SK-N-SH (cell line): Measurements from ENCODE around the gene PIP5KL1. TPM values are rescaled to one million over a fixed set of nuclear protein-coding genes. Genes with fewer than 3 reads are reported as not detected.
A peak's percentile ranks its signal among the peaks of the same experiment; 100 is the strongest.
"Not testable (repeated sequence)": the region's sequence is repeated elsewhere in the genome, so short reads cannot be mapped to it uniquely, and the experiment has no call there.

Experiments
- CTCF ChIA-PET: fragments of 300-600, 350-600 bp; formaldehyde crosslinking; extraction: SDS; loops from one replicate; lab custom pipeline; 2021; lab: Yijun Ruan, JAX
- POLR2A ChIA-PET: fragments of 350-600 bp; sonication (Branson Sonifier 250); formaldehyde crosslinking; extraction: SDS; loops from one replicate; lab custom pipeline; 2020; ENCODE audit warnings: antibody characterized with exemption, inconsistent platforms; lab: Yijun Ruan, JAX
- DNase-seq: peaks from one replicate; pipeline ENCODE4 v3.0.0; 2012
- H2AFZ ChIP-seq: fragments of 200-600 bp; sonication (generic); 2 replicates; pipeline ENCODE4 v1.8.1; 2016; ENCODE audit warnings: antibody characterized with exemption, mild to moderate bottlenecking, low read depth
- H3F3A ChIP-seq: fragments of 200-600 bp; sonication (generic); replicated peaks from 2 replicates; pipeline ENCODE3; 2016; ENCODE audit warnings: antibody characterized with exemption, mild to moderate bottlenecking; ENCODE audit not compliant: insufficient read depth
- H3K27ac ChIP-seq, 2 experiments: fragments of 200-500 bp in 1 of 2; fragments of 200-600 bp in 1 of 2; sonication (Bioruptor generic) in 1 of 2; sonication (generic), shearing (Covaris generic) in 1 of 2; 2 replicates each; pipeline versions ENCODE4 v1.5.1 to v1.6.1; 2014 to 2016; ENCODE audit warnings: low read depth in 2 of 2, inconsistent platforms in 1 of 2, low read length in 1 of 2, mild to moderate bottlenecking in 1 of 2, mixed read lengths in 1 of 2
- H3K27me3 ChIP-seq: fragments of 200-600 bp; sonication (generic), shearing (Covaris generic); 2 replicates; pipeline ENCODE4 v1.6.1; 2016; ENCODE audit warnings: mixed run types; ENCODE audit not compliant: insufficient read depth
- H3K36me3 ChIP-seq, 2 experiments: fragments of 200-500 bp in 1 of 2; fragments of 200-600 bp in 1 of 2; sonication (Bioruptor generic) in 1 of 2; sonication (generic) in 1 of 2; replicated peaks in 1 of 2; 2 replicates each; pipeline versions ENCODE3 to v1.5.1; 2014 to 2016; ENCODE audit warnings: low read length in 1 of 2, mild to moderate bottlenecking in 1 of 2; ENCODE audit not compliant: insufficient read depth in 2 of 2, control insufficient read depth in 1 of 2
- H3K4me1 ChIP-seq, 2 experiments: fragments of 200-500 bp in 1 of 2; fragments of 200-600 bp in 1 of 2; sonication (Bioruptor generic) in 1 of 2; sonication (generic), shearing (Covaris generic) in 1 of 2; 2 replicates each; pipeline versions ENCODE4 v1.5.1 to v1.6.1; 2014 to 2016; ENCODE audit warnings: low read depth in 1 of 2, low read length in 1 of 2, mixed run types in 1 of 2; ENCODE audit not compliant: insufficient read depth in 2 of 2, control insufficient read depth in 1 of 2
- H3K4me2 ChIP-seq: fragments of 200-600 bp; sonication (generic), shearing (Covaris generic); 2 replicates; pipeline ENCODE4 v1.6.1; 2017; ENCODE audit warnings: mixed run types
- H3K4me3 ChIP-seq, 2 experiments: fragments of 200-500 bp in 1 of 2; fragments of 200-600 bp in 1 of 2; sonication (Bioruptor generic) in 1 of 2; sonication (generic), shearing (Covaris generic) in 1 of 2; 2 replicates each; pipeline versions ENCODE4 v1.5.1 to v1.8.1; 2014 to 2016; ENCODE audit warnings: low read depth in 2 of 2, inconsistent platforms in 1 of 2, low read length in 1 of 2, mild to moderate bottlenecking in 1 of 2, mixed read lengths in 1 of 2, moderate library complexity in 1 of 2
- H3K79me2 ChIP-seq: fragments of 200-600 bp; sonication (generic); 2 replicates; pipeline ENCODE4 v1.8.1; 2017; ENCODE audit warnings: mild to moderate bottlenecking; ENCODE audit not compliant: insufficient read depth
- H3K9ac ChIP-seq: fragments of 200-600 bp; sonication (generic); 2 replicates; pipeline ENCODE4 v1.6.1; 2017; ENCODE audit warnings: mixed run types
- H3K9me2 ChIP-seq: fragments of 200-600 bp; sonication (generic); 2 replicates; pipeline ENCODE4 v1.6.1; 2017; ENCODE audit warnings: mixed run types
- H3K9me3 ChIP-seq: fragments of 200-600 bp; sonication (generic); 2 replicates; pipeline ENCODE4 v1.6.1; 2017; ENCODE audit warnings: mixed run types, mild to moderate bottlenecking, moderate library complexity
- H4K20me1 ChIP-seq: fragments of 200-600 bp; sonication (generic); 2 replicates; pipeline ENCODE4 v1.6.1; 2017; ENCODE audit warnings: mild to moderate bottlenecking, mixed run types; ENCODE audit not compliant: insufficient read depth
- CHD2 ChIP-seq: fragments of 150-350 bp; IDR thresholded peaks from 2 replicates; pipeline ENCODE4 v1.6.1; 2018; ENCODE audit warnings: low read length; ENCODE audit not compliant: partially characterized antibody
- FOXJ3 ChIP-seq: sonication (generic); formaldehyde crosslinking; IDR thresholded peaks from 2 replicates; pipeline ENCODE4 v1.5.1; 2020; ENCODE audit warnings: mild to moderate bottlenecking, missing genetic modification reagents
- MEF2A ChIP-seq: IDR thresholded peaks from 2 replicates; pipeline ENCODE4 v1.4.0; 2012; ENCODE audit warnings: low read depth, borderline replicate concordance
- NFIC ChIP-seq: IDR thresholded peaks from 2 replicates; pipeline ENCODE4 v1.4.0; 2012; ENCODE audit warnings: borderline replicate concordance
- RAD21 ChIP-seq: IDR thresholded peaks from 2 replicates; pipeline ENCODE4 v1.6.1; 2012; ENCODE audit warnings: mild to moderate bottlenecking, low read length
- RCOR1 ChIP-seq: fragments of 150-350 bp; IDR thresholded peaks from 2 replicates; pipeline ENCODE4 v1.6.1; 2017; ENCODE audit warnings: antibody characterized with exemption, low read length
- SMC3 ChIP-seq: IDR thresholded peaks from 2 replicates; pipeline ENCODE4 v1.6.1; 2012; ENCODE audit warnings: low read depth, low read length, improper control_type of control experiment
- TAF1 ChIP-seq: IDR thresholded peaks from 2 replicates; pipeline ENCODE4 v1.6.1; 2012; ENCODE audit warnings: low read depth, mild to moderate bottlenecking, low read length, moderate library complexity, borderline replicate concordance
- USF1 ChIP-seq: IDR thresholded peaks from 2 replicates; pipeline ENCODE4 v1.4.0; 2012; ENCODE audit warnings: low read depth, borderline replicate concordance
- WGBS: methylation state at CpG from one replicate; pipeline ENCODE4 v1.1.6; 2017; ENCODE audit warnings: low lambda C conversion rate; 5-methylcytosine and 5-hydroxymethylcytosine counted together
- polyA plus RNA-seq, 3 experiments: library from polyadenylated mRNA; depleted of rRNA; stranded (reverse); fragments of >200 nt; gene quantifications; 2 replicates each; pipeline ENCODE4 v1.2.3, GENCODE V29; 2012
- TF ChIP-seq, protein P1 (sequence below): fragments of 200-600 bp; sonication (generic); IDR thresholded peaks from 2 replicates; pipeline ENCODE4 v1.6.1; 2017; ENCODE audit warnings: antibody characterized with exemption, mild to moderate bottlenecking, moderate library complexity
- TF ChIP-seq, protein P2 (sequence below): fragments of 150-350 bp; IDR thresholded peaks from 2 replicates; pipeline ENCODE4 v1.6.1; 2016; ENCODE audit warnings: mild to moderate bottlenecking, low read depth, low read length
- TF ChIP-seq, protein P3 (sequence below): IDR thresholded peaks from 2 replicates; pipeline ENCODE4 v1.4.0; 2012; ENCODE audit warnings: low read depth, borderline replicate concordance

PIP5KL1 gene
- polyA plus RNA-seq, 1 of the 3 experiments (the other 2 are of a cell fraction) = 4.0 TPM

DNA sequence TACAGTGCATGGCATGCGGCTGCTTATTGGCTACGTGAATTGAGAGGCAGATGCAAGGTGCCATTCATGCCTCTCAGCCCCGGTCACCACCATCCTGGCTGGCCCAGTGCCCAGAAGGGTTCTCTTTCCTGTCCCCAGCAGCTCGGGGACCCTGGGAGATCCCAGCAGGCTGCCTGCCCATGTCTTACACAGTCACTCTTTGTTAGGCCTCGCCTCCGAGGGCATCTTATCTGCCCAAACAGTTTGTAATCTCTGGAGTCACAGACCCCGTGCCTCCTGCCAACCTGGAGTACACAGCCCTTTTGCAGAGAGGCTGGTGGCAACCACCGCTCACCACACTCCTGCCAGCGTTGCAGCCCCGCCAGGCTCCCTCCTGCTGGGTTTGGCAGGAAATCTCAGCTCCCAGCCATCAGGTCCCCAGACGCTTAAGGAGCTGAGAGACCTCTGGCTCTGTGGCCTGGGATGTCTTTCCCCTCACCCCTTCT lies 46.1 kb downstream of the PIP5KL1 start:
- no peak overlapping the region for H3K4me3 ChIP-seq
- TF ChIP-seq, protein P1, sequence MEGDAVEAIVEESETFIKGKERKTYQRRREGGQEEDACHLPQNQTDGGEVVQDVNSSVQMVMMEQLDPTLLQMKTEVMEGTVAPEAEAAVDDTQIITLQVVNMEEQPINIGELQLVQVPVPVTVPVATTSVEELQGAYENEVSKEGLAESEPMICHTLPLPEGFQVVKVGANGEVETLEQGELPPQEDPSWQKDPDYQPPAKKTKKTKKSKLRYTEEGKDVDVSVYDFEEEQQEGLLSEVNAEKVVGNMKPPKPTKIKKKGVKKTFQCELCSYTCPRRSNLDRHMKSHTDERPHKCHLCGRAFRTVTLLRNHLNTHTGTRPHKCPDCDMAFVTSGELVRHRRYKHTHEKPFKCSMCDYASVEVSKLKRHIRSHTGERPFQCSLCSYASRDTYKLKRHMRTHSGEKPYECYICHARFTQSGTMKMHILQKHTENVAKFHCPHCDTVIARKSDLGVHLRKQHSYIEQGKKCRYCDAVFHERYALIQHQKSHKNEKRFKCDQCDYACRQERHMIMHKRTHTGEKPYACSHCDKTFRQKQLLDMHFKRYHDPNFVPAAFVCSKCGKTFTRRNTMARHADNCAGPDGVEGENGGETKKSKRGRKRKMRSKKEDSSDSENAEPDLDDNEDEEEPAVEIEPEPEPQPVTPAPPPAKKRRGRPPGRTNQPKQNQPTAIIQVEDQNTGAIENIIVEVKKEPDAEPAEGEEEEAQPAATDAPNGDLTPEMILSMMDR = no peak
- peak; percentile 38; the same call in 1 of the 2 replicates for TF ChIP-seq NFIC
- no peak for TF ChIP-seq USF1
- TF ChIP-seq, all 33 proteins: peak for 1
- Histone ChIP-seq H3K4me2 (no peak overlapping the region), H3K36me3 (peaks cover 12 to 27% of the 10 kb centered on the region in 2 experiments), H3K4me1 (peaks cover 12 to 15% of the 10 kb centered on the region in 2 experiments; a peak in 2 of 4 replicates), H3K79me2 (no peaks in the 10 kb centered on the region), H3F3A (peaks cover 10% of the 10 kb centered on the region), H3K9me3 (no peaks in the 10 kb centered on the region), H4K20me1 (no peaks in the 10 kb centered on the region), H3K9me2 (no peaks in the 10 kb centered on the region), H3K27ac (peak overlapping the region; percentile 36 to 56; a peak in 3 of 4 replicates), H2AFZ (no peak overlapping the region), H3K9ac (no peak overlapping the region), H3K27me3 (no peaks in the 10 kb centered on the region)
- ChIA-PET POLR2A (interaction anchor here (0.6 to 1.5 kb wide), 4 partner anchors 11 to 33 kb away, joined by 3 to 4 read pairs (median 3); partner anchors contain the start of gene ST6GALNAC4), CTCF (interaction anchor here (0.8 to 4.2 kb wide), 2 partner anchors 15 to 381 kb away, joined by 3 to 24 read pairs; no protein-coding TSS in a partner anchor)
- WGBS = 63% methylated on average over 10 of the region's 11 CpGs
- DNase-seq = peak; percentile 72

- Histone ChIP-seq H3K9me3 (no peaks in the 10 kb centered on the region), H3K9me2 (no peaks in the 10 kb centered on the region), H3K27ac (peak overlapping the region in 1 of 2 experiments; percentile 56; a peak in 1 of 4 replicates), H3F3A (peaks cover 10% of the 10 kb centered on the region), H3K27me3 (no peaks in the 10 kb centered on the region), H3K36me3 (peaks cover 12 to 25% of the 10 kb centered on the region in 2 experiments), H3K79me2 (no peaks in the 10 kb centered on the region), H4K20me1 (no peaks in the 10 kb centered on the region), H3K9ac (no peak overlapping the region), H2AFZ (no peak overlapping the region), H3K4me2 (no peak overlapping the region), H3K4me3 (no peak overlapping the region), H3K4me1 (peaks cover 12 to 15% of the 10 kb centered on the region in 2 experiments; a peak in 2 of 4 replicates)
- DNase-seq = no peak
- 95% methylated on average over 7 of the region's 7 CpGs for WGBS
- ChIA-PET POLR2A (interaction anchor here (1.3 kb wide), 1 partner anchor 10 kb away, joined by 3 read pairs; no protein-coding TSS in a partner anchor), CTCF (interaction anchor here (0.8 to 4.2 kb wide), 3 partner anchors 13 to 380 kb away, joined by 3 to 24 read pairs (median 5); no protein-coding TSS in a partner anchor)
- TF ChIP-seq TAF1 (no peak), USF1 (no peak), FOXJ3 (no peak), SMC3 (no peak), MEF2A (no peak), RAD21 (no peak), RCOR1 (no peak), CHD2 (no peak)
- TF ChIP-seq, protein P2, sequence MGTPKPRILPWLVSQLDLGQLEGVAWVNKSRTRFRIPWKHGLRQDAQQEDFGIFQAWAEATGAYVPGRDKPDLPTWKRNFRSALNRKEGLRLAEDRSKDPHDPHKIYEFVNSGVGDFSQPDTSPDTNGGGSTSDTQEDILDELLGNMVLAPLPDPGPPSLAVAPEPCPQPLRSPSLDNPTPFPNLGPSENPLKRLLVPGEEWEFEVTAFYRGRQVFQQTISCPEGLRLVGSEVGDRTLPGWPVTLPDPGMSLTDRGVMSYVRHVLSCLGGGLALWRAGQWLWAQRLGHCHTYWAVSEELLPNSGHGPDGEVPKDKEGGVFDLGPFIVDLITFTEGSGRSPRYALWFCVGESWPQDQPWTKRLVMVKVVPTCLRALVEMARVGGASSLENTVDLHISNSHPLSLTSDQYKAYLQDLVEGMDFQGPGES = no peak
- TF ChIP-seq, protein P3, sequence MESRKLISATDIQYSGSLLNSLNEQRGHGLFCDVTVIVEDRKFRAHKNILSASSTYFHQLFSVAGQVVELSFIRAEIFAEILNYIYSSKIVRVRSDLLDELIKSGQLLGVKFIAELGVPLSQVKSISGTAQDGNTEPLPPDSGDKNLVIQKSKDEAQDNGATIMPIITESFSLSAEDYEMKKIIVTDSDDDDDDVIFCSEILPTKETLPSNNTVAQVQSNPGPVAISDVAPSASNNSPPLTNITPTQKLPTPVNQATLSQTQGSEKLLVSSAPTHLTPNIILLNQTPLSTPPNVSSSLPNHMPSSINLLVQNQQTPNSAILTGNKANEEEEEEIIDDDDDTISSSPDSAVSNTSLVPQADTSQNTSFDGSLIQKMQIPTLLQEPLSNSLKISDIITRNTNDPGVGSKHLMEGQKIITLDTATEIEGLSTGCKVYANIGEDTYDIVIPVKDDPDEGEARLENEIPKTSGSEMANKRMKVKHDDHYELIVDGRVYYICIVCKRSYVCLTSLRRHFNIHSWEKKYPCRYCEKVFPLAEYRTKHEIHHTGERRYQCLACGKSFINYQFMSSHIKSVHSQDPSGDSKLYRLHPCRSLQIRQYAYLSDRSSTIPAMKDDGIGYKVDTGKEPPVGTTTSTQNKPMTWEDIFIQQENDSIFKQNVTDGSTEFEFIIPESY = no peak
These were observed 46.6 kb downstream of the PIP5KL1 start for GRCh38 chr9:127883959-127884358.

DNA sequence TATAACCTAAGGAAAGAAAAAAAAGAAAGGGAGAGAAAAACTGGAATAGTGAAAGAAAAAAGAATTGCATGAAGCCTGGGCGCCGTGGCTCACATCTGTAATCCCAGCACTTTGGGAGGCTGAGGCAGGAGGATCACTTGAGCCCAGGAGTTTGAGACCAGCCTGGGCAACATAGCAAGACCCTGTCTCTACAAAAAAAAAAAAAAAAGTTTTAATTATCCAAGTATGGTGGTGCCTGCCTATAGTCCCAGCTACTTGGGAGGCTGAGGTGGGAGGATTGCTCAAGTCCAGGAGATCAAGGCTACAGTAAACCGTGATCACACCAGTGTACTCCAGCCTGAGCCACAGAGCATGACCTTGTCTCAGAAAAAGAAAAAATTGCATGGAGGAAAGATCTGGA lies 48.9 kb downstream of the PIP5KL1 start:
- not testable (repeated sequence) for H3K27me3 ChIP-seq, H3K9me3 ChIP-seq, H3K4me2 ChIP-seq, DNase-seq, H3K4me3 ChIP-seq, H4K20me1 ChIP-seq, H3F3A ChIP-seq, H3K27ac ChIP-seq, H3K9me2 ChIP-seq, H3K79me2 ChIP-seq, H2AFZ ChIP-seq, H3K36me3 ChIP-seq, H3K9ac ChIP-seq
- CTCF ChIA-PET = interaction anchor here (0.6 to 4.2 kb wide), 3 partner anchors 12 to 292 kb away, joined by 3 to 24 read pairs (median 9); no protein-coding TSS in a partner anchor
- peaks cover 20 to 28% of the 10 kb centered on the region in 2 experiments; a peak in 2 of 4 replicates for H3K4me1 ChIP-seq
- POLR2A ChIA-PET = interaction anchor here (0.6 kb wide), 1 partner anchor 42 kb away, joined by 4 read pairs; no protein-coding TSS in a partner anchor
- WGBS = 84% methylated on average over 3 of the region's 3 CpGs
